RWPE2 (cell line): ENCODE measurements around the gene PTPRD.

Experiments
- ATAC-seq: fragments of 200-7000 bp; cut with Tn5 transposase; 3 replicates; pipeline ENCODE4 v1.9.1; 2021; ENCODE audit warnings: low read depth
- DNase-seq: peaks from one replicate; pipeline ENCODE4 v3.0.0-alpha.2; 2020; ENCODE audit warnings: low spot score
- H3K27ac ChIP-seq: fragments of 450-650 bp; 2 replicates; pipeline ENCODE4 v1.5.1; 2017; ENCODE audit warnings: mild to moderate bottlenecking; ENCODE audit not compliant: poor library complexity, severe bottlenecking
- H3K27me3 ChIP-seq: fragments of 250-450 bp; sonication (Bioruptor Pico); 2 replicates; pipeline ENCODE4 v1.5.1; 2021; ENCODE audit warnings: mild to moderate bottlenecking, moderate library complexity; ENCODE audit not compliant: insufficient read depth, poor library complexity, severe bottlenecking
- H3K36me3 ChIP-seq: fragments of 250-450 bp; sonication (Bioruptor Pico); 2 replicates; pipeline ENCODE4 v1.5.1; 2020; ENCODE audit warnings: low read depth, mild to moderate bottlenecking, moderate library complexity
- H3K4me1 ChIP-seq: fragments of 250-450 bp; sonication (Bioruptor Pico); 2 replicates; pipeline ENCODE4 v1.5.1; 2021; ENCODE audit warnings: mild to moderate bottlenecking, moderate library complexity; ENCODE audit not compliant: insufficient read depth, poor library complexity, severe bottlenecking
- H3K4me3 ChIP-seq: fragments of 250-450 bp; sonication (Bioruptor Pico); 2 replicates; pipeline ENCODE4 v1.5.1; 2021; ENCODE audit warnings: mild to moderate bottlenecking, moderate library complexity; ENCODE audit not compliant: severe bottlenecking
- H3K9me3 ChIP-seq: fragments of 250-450 bp; sonication (Bioruptor Pico); 2 replicates; pipeline ENCODE4 v1.5.1; 2021; ENCODE audit warnings: mild to moderate bottlenecking, moderate library complexity; ENCODE audit not compliant: severe bottlenecking
- TF ChIP-seq, protein P1 (sequence below): fragments of 450-650 bp; IDR thresholded peaks from one replicate; pipeline ENCODE4 v1.5.1; 2017; ENCODE audit warnings: mild to moderate bottlenecking, moderate library complexity; ENCODE audit not compliant: poor library complexity, severe bottlenecking

Gene PTPRD

DNA sequence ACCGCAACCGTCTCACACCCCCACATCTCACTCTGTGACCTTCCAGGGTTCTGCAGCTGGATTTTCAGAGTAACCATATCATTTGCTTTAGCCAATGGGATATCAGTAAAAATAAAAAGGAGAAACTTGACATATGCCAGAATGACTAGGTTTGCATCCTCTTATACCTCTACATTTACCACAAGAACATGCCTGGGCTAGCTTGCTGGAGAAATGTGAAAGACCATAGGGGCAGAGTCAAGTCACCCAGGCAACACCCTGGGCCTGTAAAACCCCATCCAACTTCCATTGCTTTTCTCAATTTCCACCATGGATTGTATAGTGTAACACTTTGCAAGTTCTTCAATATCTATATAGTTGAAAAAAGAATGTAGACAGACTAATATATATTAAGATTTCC is 731.1 kb downstream of the PTPRD start:
- no peak for DNase-seq
- Histone ChIP-seq H3K27ac (no peak overlapping the region), H3K27me3 (no peaks in the 10 kb centered on the region), H3K4me1 (no peaks in the 10 kb centered on the region), H3K36me3 (no peaks in the 10 kb centered on the region), H3K9me3 (no peaks in the 10 kb centered on the region), H3K4me3 (no peak overlapping the region)
- TF ChIP-seq, protein P1, sequence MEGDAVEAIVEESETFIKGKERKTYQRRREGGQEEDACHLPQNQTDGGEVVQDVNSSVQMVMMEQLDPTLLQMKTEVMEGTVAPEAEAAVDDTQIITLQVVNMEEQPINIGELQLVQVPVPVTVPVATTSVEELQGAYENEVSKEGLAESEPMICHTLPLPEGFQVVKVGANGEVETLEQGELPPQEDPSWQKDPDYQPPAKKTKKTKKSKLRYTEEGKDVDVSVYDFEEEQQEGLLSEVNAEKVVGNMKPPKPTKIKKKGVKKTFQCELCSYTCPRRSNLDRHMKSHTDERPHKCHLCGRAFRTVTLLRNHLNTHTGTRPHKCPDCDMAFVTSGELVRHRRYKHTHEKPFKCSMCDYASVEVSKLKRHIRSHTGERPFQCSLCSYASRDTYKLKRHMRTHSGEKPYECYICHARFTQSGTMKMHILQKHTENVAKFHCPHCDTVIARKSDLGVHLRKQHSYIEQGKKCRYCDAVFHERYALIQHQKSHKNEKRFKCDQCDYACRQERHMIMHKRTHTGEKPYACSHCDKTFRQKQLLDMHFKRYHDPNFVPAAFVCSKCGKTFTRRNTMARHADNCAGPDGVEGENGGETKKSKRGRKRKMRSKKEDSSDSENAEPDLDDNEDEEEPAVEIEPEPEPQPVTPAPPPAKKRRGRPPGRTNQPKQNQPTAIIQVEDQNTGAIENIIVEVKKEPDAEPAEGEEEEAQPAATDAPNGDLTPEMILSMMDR = no peak
- ATAC-seq = no peak

DNA sequence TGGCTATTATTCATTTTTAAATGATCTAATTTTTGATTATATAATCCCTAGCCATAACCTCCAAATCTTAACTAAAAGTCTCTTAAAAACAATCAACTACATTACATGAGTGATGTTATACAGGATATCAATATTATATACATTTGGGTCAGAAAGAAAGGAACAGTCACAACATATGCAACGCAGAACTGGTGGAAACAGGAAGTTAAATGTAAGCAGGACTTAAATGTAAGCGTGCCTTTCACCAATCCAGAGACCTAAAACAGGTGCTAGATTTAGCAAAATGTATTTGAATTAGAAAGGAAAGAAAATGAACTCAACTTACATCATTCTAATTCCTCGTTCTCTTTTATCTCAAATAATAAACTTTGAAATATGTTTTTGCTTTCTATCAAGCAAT is 738.5 kb downstream of the PTPRD start:
- Histone ChIP-seq H3K27me3 (peaks cover 5% of the 10 kb centered on the region), H3K4me1 (no peaks in the 10 kb centered on the region), H3K36me3 (no peaks in the 10 kb centered on the region), H3K9me3 (no peaks in the 10 kb centered on the region), H3K27ac (no peak overlapping the region), H3K4me3 (no peak overlapping the region)
- ATAC-seq (no peak), DNase-seq (no peak)
- TF ChIP-seq, protein P1 = no peak

DNA sequence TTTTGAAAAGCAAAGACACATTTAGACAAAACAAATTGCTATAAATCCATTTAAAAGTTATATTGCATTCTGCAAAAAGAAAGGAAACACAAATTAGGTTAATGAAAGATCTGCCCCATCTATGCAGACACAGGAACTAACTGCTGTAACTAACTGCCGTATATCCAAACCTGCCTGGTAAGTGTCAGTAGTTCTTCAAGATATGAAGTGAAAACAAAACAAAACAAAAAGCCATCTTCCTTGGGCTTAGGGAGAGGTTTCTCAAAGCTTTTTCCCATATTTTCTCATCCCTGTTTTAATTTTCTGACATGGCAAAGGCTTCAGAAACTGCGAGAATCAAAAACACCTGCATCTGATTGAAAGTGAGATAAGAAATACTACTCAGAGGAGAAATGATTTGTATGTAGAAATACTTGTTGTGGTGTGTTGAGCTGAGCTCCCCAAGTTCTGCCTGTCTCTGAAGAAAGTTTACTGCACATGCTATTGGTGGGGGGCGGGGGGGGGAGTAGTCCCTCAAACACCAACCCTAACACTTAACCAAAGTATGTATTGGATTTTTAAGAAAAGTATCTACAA is 750.5 kb downstream of the PTPRD start:
- DNase-seq (no peak), ATAC-seq (no peak)
- H3K4me1 ChIP-seq = no peaks in the 10 kb centered on the region
- H3K36me3 ChIP-seq = no peaks in the 10 kb centered on the region
- TF ChIP-seq, protein P1 = no peak
- no peak overlapping the region for H3K27ac ChIP-seq
- H3K4me3 ChIP-seq = no peak overlapping the region
- H3K9me3 ChIP-seq = no peaks in the 10 kb centered on the region
- no peaks in the 10 kb centered on the region for H3K27me3 ChIP-seq

DNA sequence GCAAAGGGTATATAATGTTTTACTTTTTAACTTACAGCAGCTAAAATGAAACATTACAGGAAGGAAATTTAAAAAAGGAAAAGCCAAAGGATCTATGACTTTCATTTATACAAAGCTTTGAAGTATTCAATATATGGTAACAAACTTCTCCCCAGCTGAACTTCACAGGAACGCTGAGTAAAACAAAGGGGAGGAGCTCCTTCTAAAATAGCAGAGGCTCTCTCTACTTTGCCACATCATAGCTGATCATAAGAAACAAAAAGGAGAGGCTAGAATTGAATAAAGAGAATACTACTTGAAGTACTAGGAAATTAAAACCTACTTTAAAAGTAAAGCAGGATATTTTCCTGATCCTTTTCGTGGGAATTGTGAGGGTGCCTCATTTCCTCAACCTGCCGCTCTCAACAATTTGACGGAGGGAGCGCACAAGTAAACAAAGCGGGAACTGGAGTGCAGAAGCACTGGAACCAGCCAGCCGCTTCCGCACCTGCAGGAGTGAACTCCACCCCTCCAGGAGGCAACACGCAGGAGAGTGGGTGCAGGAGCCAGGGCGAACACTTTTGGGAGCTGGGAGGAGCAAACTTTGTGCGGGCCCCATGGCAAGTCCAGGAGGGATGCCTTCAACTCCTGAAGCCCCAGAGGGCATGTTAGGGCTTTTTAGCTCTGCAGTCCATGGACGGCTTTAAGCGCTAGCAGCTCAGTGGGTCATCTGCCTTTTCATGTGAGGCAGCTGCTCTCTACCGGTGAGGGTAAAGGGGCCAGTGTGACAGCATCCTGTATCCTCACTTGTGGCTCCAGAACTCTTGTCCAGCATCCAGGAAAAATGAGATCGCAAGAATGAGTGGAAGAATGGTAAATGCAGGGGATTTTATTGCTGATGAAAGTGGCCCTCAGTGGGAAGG is 757.4 kb downstream of the PTPRD start:
- H3K9me3 ChIP-seq = no peaks in the 10 kb centered on the region
- ATAC-seq = no peak
- no peaks in the 10 kb centered on the region for H3K4me1 ChIP-seq
- no peaks in the 10 kb centered on the region for H3K36me3 ChIP-seq
- no peaks in the 10 kb centered on the region for H3K27me3 ChIP-seq
- TF ChIP-seq, protein P1 = no peak
- no peak overlapping the region for H3K4me3 ChIP-seq
- no peak for DNase-seq
- H3K27ac ChIP-seq = no peak overlapping the region

DNA sequence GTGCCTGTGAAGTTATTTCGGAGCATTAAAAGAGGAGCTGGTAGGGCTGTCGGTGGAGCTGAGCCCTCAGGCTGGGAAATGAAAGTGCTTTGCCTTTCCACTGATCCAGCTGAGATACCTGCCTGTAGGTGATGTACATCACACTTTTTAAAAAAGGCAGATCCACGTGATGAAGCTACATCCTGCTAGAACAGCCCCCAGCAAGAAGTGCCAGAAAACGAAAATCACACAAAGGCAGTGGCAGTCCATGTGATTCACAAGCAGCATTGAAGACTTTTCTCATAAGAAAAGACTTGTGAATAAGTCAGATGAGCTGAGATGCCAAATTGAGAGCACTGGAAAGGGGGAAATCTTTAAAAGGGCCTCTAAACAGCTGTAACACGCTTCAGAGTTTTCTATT is 765.1 kb downstream of the PTPRD start:
- H3K27ac ChIP-seq = no peak overlapping the region
- no peak for ATAC-seq

More for the DNA sequence above, 765.1 kb downstream of the PTPRD start:
- no peaks in the 10 kb centered on the region for H3K4me1 ChIP-seq
- DNase-seq = no peak
- TF ChIP-seq, protein P1 = no peak
- H3K9me3 ChIP-seq = no peaks in the 10 kb centered on the region
- no peaks in the 10 kb centered on the region for H3K36me3 ChIP-seq
- H3K4me3 ChIP-seq = no peak overlapping the region
- H3K27me3 ChIP-seq = peaks cover 4% of the 10 kb centered on the region
